Keratinocyte (primary cell): ENCODE data around the gene KIR3DL1.

Source experiments
- EZH2 ChIP-seq: IDR thresholded peaks from one replicate; pipeline ENCODE4 v1.6.1; 2012; ENCODE audit warnings: inconsistent platforms, mild to moderate bottlenecking, low read length, moderate library complexity
- TF ChIP-seq, protein P1 (sequence below), 3 experiments: IDR thresholded peaks in 1 of 3; conservative IDR thresholded peaks in 1 of 3; optimal IDR thresholded peaks in 1 of 3; 2 replicates in 2 of 3; 3 replicates in 1 of 3; pipeline versions ENCODE3 to v1.5.1; 2011; ENCODE audit warnings: low read length in 3 of 3, mild to moderate bottlenecking in 3 of 3, moderate library complexity in 2 of 3, control low read depth in 1 of 3, inconsistent platforms in 1 of 3; ENCODE audit not compliant: insufficient read depth in 2 of 3; ENCODE audit errors: extremely low read depth in 1 of 3

DNA sequence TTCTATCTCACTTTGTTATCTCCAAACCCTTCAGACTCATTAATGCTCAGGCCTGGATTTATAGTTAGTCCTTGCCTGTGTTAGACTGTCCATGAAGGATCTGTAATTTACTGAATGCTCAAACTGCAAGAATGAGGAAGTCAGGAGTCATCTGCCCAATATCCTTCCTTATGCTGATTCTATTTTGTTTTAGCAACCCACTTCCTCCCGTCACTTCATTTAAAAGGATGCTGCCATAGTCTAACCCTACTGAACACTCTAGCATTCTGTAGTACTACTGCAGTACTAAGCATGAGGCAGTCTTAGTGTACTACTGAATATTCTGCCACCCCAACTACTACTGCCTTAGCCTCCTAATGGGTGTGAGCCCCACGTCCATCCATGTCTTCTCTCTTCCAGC lies 59.2 kb downstream of the KIR3DL1 start:
- TF ChIP-seq, protein P1, sequence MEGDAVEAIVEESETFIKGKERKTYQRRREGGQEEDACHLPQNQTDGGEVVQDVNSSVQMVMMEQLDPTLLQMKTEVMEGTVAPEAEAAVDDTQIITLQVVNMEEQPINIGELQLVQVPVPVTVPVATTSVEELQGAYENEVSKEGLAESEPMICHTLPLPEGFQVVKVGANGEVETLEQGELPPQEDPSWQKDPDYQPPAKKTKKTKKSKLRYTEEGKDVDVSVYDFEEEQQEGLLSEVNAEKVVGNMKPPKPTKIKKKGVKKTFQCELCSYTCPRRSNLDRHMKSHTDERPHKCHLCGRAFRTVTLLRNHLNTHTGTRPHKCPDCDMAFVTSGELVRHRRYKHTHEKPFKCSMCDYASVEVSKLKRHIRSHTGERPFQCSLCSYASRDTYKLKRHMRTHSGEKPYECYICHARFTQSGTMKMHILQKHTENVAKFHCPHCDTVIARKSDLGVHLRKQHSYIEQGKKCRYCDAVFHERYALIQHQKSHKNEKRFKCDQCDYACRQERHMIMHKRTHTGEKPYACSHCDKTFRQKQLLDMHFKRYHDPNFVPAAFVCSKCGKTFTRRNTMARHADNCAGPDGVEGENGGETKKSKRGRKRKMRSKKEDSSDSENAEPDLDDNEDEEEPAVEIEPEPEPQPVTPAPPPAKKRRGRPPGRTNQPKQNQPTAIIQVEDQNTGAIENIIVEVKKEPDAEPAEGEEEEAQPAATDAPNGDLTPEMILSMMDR (optimal IDR thresholded peaks at IDR 0.05 in 1 of 3, IDR thresholded peaks at IDR 0.05 in 1 of 3, conservative IDR thresholded peaks at IDR 0.05 in 1 of 3; ENCODE audit: extremely low read depth in 1 of 3, insufficient read depth in 2 of 3, low read length in 3 of 3), result no peak
- no peak for TF ChIP-seq EZH2
